HG03064 (cell line): ENCODE data around the gene PRKN.
"Not testable (repeated sequence)": the region's sequence is repeated elsewhere in the genome, so short reads cannot be mapped to it uniquely, and the experiment has no call there.

ENCODE experiments used
- ATAC-seq: cut with Tn5 transposase; IDR thresholded peaks from one replicate; pipeline ENCODE4 v1.9.1; 2021; ENCODE audit warnings: low read depth; ENCODE audit not compliant: unreplicated experiment

The PRKN gene

GRCh38 chr6:162680367-162680766 is 47.2 kb downstream of the PRKN start:
- ATAC-seq, result no peak

GRCh38 chr6:162679681-162680080 is 47.9 kb downstream of the PRKN start:
- no peak for ATAC-seq

GRCh38 chr6:162678896-162679295 is 48.7 kb downstream of the PRKN start:
- not testable (repeated sequence) for ATAC-seq

GRCh38 chr6:162675503-162675902 is 52.1 kb downstream of the PRKN start:
- no peak for ATAC-seq

GRCh38 chr6:162674452-162674851 is 53.1 kb downstream of the PRKN start:
- ATAC-seq, result no peak

- ATAC-seq, result no peak
Observed at GRCh38 chr6:162671580-162672165, 55.9 kb downstream of the PRKN start.

GRCh38 chr6:162670345-162670744 is 57.2 kb downstream of the PRKN start:
- no peak for ATAC-seq

- ATAC-seq, result no peak
Observed at GRCh38 chr6:162666246-162666645, 61.3 kb downstream of the PRKN start.

GRCh38 chr6:162653808-162654207 is 73.8 kb downstream of the PRKN start:
- ATAC-seq, result no peak

GRCh38 chr6:162651505-162651904 is 76.1 kb downstream of the PRKN start:
- no peak for ATAC-seq

- ATAC-seq, result no peak
Observed at GRCh38 chr6:162649271-162649670, 78.3 kb downstream of the PRKN start.

- no peak for ATAC-seq
Observed at GRCh38 chr6:162644153-162644552, 83.4 kb downstream of the PRKN start.

GRCh38 chr6:162640756-162641155 is 86.8 kb downstream of the PRKN start:
- no peak for ATAC-seq

GRCh38 chr6:162639951-162640350 is 87.6 kb downstream of the PRKN start:
- no peak for ATAC-seq

GRCh38 chr6:162638931-162639574 is 88.5 kb downstream of the PRKN start:
- no peak for ATAC-seq

GRCh38 chr6:162637317-162637716 is 90.2 kb downstream of the PRKN start:
- ATAC-seq, result no peak

GRCh38 chr6:162636167-162636566 is 91.4 kb downstream of the PRKN start:
- ATAC-seq, result no peak

GRCh38 chr6:162631546-162631945 is 96.0 kb downstream of the PRKN start:
- ATAC-seq, result no peak

GRCh38 chr6:162630069-162630468 is 97.5 kb downstream of the PRKN start:
- no peak for ATAC-seq

- ATAC-seq, result no peak
Observed at GRCh38 chr6:162627825-162628224, 99.7 kb downstream of the PRKN start.

GRCh38 chr6:162627362-162627761 is 100.2 kb downstream of the PRKN start:
- no peak for ATAC-seq

- no peak for ATAC-seq
Observed at GRCh38 chr6:162626869-162627268, 100.7 kb downstream of the PRKN start.
